Mammary epithelial cell (primary cell): ENCODE measurements around the gene ITPRID1.

ENCODE experiments used
- CTCF ChIP-seq, 2 donors: IDR thresholded peaks in 1 of 2; conservative IDR thresholded peaks in 1 of 2; 2 replicates each; pipeline ENCODE4 v1.5.1; 2011 to 2012; ENCODE audit warnings: inconsistent platforms in 2 of 2, low read length in 2 of 2, mild to moderate bottlenecking in 2 of 2, control low read depth in 1 of 2, low read depth in 1 of 2; ENCODE audit not compliant: insufficient read depth in 1 of 2; ENCODE audit errors: extremely low read depth in 1 of 2
- EZH2 ChIP-seq: IDR thresholded peaks from 2 replicates; pipeline ENCODE4 v1.6.1; 2012; ENCODE audit warnings: low read length, inconsistent platforms, borderline replicate concordance

- TF ChIP-seq CTCF (conservative IDR thresholded peaks at IDR 0.05 in 1 of 2, IDR thresholded peaks at IDR 0.05 in 1 of 2; ENCODE audit: extremely low read depth in 1 of 2, insufficient read depth in 1 of 2, low read depth in 1 of 2, low read length in 2 of 2) (no peak), EZH2 (no peak)
These were observed 137.6 kb downstream of the ITPRID1 start for GRCh38 chr7:31651234-31652062.
